Fibroblast of lung (primary cell): Measurements from ENCODE around the gene EDA. TPM values are rescaled to one million over a fixed set of nuclear protein-coding genes. Genes with fewer than 3 reads are reported as not detected.

Experiments used
- DNase-seq, 2 donors: peaks; one replicate each; pipeline versions ENCODE4 v3.0.0 to v3.0.0-alpha.2; 2010; ENCODE audit warnings: low read depth in 2 of 2
- H2AFZ ChIP-seq: 2 replicates; pipeline ENCODE4 v1.5.1; 2012; ENCODE audit warnings: low read length, control low read depth, inconsistent platforms
- H3K27ac ChIP-seq: 2 replicates; pipeline ENCODE4 v1.5.1; 2011; ENCODE audit warnings: low read length, control low read depth; ENCODE audit not compliant: insufficient read depth
- H3K27me3 ChIP-seq: 2 replicates; pipeline ENCODE4 v1.5.1; 2011; ENCODE audit warnings: mild to moderate bottlenecking, low read length; ENCODE audit not compliant: control insufficient read depth, insufficient read depth
- H3K36me3 ChIP-seq: 2 replicates; pipeline ENCODE4 v1.5.1; 2011; ENCODE audit warnings: low read length; ENCODE audit not compliant: control insufficient read depth, insufficient read depth
- H3K4me1 ChIP-seq: 2 replicates; pipeline ENCODE4 v1.5.1; 2011; ENCODE audit warnings: low read length; ENCODE audit not compliant: control insufficient read depth, insufficient read depth; ENCODE audit errors: extremely low read depth
- H3K4me2 ChIP-seq: 2 replicates; pipeline ENCODE4 v1.5.1; 2011; ENCODE audit warnings: low read length, control low read depth; ENCODE audit not compliant: insufficient read depth; ENCODE audit errors: extremely low read depth
- H3K4me3 ChIP-seq, 4 experiments: fragments of 200-600 bp in 1 of 4; sonication (generic) in 1 of 4; replicated peaks in 1 of 4; 2 replicates each; pipeline ENCODE4 v1.5.1; 2011 to 2016; ENCODE audit warnings: low read length in 4 of 4, low read depth in 3 of 4, mild to moderate bottlenecking in 3 of 4, control low read depth in 2 of 4, inconsistent platforms in 1 of 4, mixed read lengths in 1 of 4; ENCODE audit not compliant: insufficient read depth in 1 of 4; ENCODE audit errors: control extremely low read depth in 1 of 4
- H3K79me2 ChIP-seq: 2 replicates; pipeline ENCODE4 v1.5.1; 2012; ENCODE audit warnings: mild to moderate bottlenecking, low read length, inconsistent platforms; ENCODE audit not compliant: control insufficient read depth, insufficient read depth
- H3K9ac ChIP-seq: 2 replicates; pipeline ENCODE4 v1.5.1; 2011; ENCODE audit warnings: mild to moderate bottlenecking, low read length, control low read depth; ENCODE audit not compliant: insufficient read depth
- H3K9me3 ChIP-seq: 2 replicates; pipeline ENCODE4 v1.5.1; 2012; ENCODE audit warnings: low read depth, low read length; ENCODE audit not compliant: control insufficient read depth, insufficient read depth
- H4K20me1 ChIP-seq: 2 replicates; pipeline ENCODE4 v1.5.1; 2011; ENCODE audit warnings: low read length; ENCODE audit not compliant: control insufficient read depth, insufficient read depth; ENCODE audit errors: extremely low read depth
- EZH2 ChIP-seq: IDR thresholded peaks from 2 replicates; pipeline ENCODE4 v1.5.1; 2012; ENCODE audit warnings: low read length, control low read depth, mild to moderate bottlenecking; ENCODE audit errors: missing control alignments
- polyA plus RNA-seq, 2 donors: library from polyadenylated mRNA; depleted of rRNA in 1 of 2; stranded (reverse) in 1 of 2; unstranded in 1 of 2; fragments of >200 nt; gene quantifications; 2 replicates each; pipeline ENCODE4 v1.2.1, GENCODE V29; 2011 to 2012; ENCODE audit warnings: missing spikeins in 1 of 2
- total RNA-seq: library from RNA; depleted of rRNA; stranded (reverse); fragments of >200 nt; gene quantifications from 2 replicates; pipeline ENCODE4 v1.2.1, GENCODE V29; 2014
- TF ChIP-seq, protein P1 (sequence below), 2 donors: IDR thresholded peaks in 1 of 2; conservative IDR thresholded peaks in 1 of 2; 1 replicate in 1 of 2; 2 replicates in 1 of 2; pipeline ENCODE4 v1.5.1; 2011 to 2012; ENCODE audit warnings: low read length in 2 of 2, control low read depth in 1 of 2, inconsistent platforms in 1 of 2, low read depth in 1 of 2, mild to moderate bottlenecking in 1 of 2

The EDA gene
- total and polyA plus RNA-seq, 2 donors (not counting 1 experiment from before 2014, with no cell fraction given), result 0.17 to 0.20 TPM

DNA sequence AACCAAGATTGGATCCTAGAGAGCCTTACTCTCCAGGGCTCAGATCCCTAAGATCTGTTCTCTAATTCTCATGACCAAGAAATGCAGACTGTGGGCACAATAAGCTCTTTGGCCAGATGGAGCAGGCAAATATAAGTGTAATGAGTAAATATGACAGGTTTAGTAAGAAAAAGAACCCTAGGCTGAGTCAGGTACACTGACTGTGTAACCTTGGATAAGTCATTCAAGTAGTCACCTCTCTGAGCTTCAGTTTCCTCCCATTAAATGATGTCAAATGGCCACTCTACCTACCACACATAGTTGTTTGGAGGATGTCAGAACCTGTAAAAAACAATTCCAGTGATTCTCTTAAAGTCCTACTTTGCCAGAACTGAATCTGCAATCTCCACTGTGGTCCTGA is 8.3 kb upstream of the EDA start:
- Histone ChIP-seq H3K4me2 (no peak overlapping the region), H3K79me2 (no peaks in the 10 kb centered on the region), H3K4me1 (no peaks in the 10 kb centered on the region), H2AFZ (no peak overlapping the region), H3K9ac (no peak overlapping the region), H3K27me3 (no peaks in the 10 kb centered on the region), H3K36me3 (no peaks in the 10 kb centered on the region), H4K20me1 (no peaks in the 10 kb centered on the region), H3K9me3 (no peaks in the 10 kb centered on the region), H3K27ac (no peak overlapping the region), H3K4me3 (no peak overlapping the region)
- no peak for TF ChIP-seq EZH2
- TF ChIP-seq, protein P1, sequence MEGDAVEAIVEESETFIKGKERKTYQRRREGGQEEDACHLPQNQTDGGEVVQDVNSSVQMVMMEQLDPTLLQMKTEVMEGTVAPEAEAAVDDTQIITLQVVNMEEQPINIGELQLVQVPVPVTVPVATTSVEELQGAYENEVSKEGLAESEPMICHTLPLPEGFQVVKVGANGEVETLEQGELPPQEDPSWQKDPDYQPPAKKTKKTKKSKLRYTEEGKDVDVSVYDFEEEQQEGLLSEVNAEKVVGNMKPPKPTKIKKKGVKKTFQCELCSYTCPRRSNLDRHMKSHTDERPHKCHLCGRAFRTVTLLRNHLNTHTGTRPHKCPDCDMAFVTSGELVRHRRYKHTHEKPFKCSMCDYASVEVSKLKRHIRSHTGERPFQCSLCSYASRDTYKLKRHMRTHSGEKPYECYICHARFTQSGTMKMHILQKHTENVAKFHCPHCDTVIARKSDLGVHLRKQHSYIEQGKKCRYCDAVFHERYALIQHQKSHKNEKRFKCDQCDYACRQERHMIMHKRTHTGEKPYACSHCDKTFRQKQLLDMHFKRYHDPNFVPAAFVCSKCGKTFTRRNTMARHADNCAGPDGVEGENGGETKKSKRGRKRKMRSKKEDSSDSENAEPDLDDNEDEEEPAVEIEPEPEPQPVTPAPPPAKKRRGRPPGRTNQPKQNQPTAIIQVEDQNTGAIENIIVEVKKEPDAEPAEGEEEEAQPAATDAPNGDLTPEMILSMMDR (conservative IDR thresholded peaks at IDR 0.05 in 1 of 2, IDR thresholded peaks at IDR 0.05 in 1 of 2; ENCODE audit: low read depth in 1 of 2, low read length in 2 of 2), result no peak
- no peak for DNase-seq

DNA sequence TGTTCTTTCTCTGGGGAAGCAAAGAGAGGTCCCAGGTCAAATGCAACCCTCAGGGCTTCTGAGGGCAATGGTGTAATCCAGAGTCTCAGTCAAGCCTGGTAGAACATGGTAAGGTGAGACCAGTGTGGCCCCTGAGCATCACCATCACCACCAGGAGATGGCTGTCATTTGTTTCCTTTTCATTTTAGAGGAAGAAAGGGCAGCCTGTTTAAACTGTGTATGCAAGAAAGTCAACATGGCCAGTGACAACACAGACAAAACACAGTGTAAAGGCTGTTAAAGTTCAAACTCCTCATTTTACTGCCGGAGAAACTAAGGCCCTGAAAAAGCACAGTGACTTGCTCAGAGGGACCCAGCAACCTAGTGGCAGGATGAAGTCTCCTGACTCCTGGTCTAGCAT is 2.0 kb upstream of the EDA start:
- Histone ChIP-seq H3K27ac (no peak overlapping the region), H3K4me2 (no peak overlapping the region), H3K36me3 (no peaks in the 10 kb centered on the region), H3K4me3 (no peak overlapping the region), H3K79me2 (no peaks in the 10 kb centered on the region), H4K20me1 (no peaks in the 10 kb centered on the region), H3K4me1 (no peaks in the 10 kb centered on the region), H2AFZ (no peak overlapping the region), H3K27me3 (no peaks in the 10 kb centered on the region), H3K9me3 (no peaks in the 10 kb centered on the region), H3K9ac (no peak overlapping the region)
- DNase-seq, result no peak
- no peak for TF ChIP-seq EZH2

DNA sequence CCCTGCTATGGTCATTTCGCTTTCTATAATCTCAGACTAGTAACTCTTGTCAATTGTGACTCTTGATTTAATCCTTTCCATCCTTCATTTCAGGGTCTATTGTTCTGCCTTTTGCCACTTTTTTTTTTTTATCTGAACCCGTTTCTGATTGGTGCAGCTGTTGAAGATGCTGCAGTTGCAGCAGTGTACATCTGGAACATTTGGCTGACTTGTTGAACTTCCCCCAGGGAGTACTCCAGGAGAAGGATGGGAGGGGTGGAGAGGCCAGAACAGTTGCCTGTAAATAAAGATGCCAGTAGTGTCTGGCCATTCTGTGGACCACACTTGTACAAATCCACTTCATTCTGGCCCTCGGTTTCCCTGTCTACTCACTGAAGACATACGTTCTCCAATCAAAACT is 1.0 kb upstream of the EDA start:
- Histone ChIP-seq H3K4me1 (no peaks in the 10 kb centered on the region), H3K4me3 (no peak overlapping the region), H2AFZ (no peak overlapping the region), H3K27ac (no peak overlapping the region), H3K79me2 (no peaks in the 10 kb centered on the region), H3K4me2 (no peak overlapping the region), H3K27me3 (no peaks in the 10 kb centered on the region), H4K20me1 (no peaks in the 10 kb centered on the region), H3K9me3 (no peaks in the 10 kb centered on the region), H3K9ac (no peak overlapping the region), H3K36me3 (no peaks in the 10 kb centered on the region)
- DNase-seq, result no peak
- TF ChIP-seq EZH2, result no peak
- TF ChIP-seq, protein P1 (conservative IDR thresholded peaks at IDR 0.05 in 1 of 2, IDR thresholded peaks at IDR 0.05 in 1 of 2; ENCODE audit: low read depth in 1 of 2, low read length in 2 of 2), result no peak
